Ovary (tissue), 3 donors: ENCODE data around the gene PRKG1.

Source experiments
- EP300 ChIP-seq: sonication (generic); formaldehyde crosslinking; IDR thresholded peaks from one replicate; pipeline ENCODE4 v1.6.1; 2017; ENCODE audit warnings: antibody characterized with exemption
- POLR2A ChIP-seq: fragments of 450-650 bp; IDR thresholded peaks from one replicate; pipeline ENCODE4 v1.6.1; 2017; ENCODE audit warnings: antibody characterized with exemption, mild to moderate bottlenecking, moderate library complexity
- TF ChIP-seq, protein P1 (sequence below), 3 donors: fragments of 450-650 bp in 2 of 3; fragments of 200-600 bp in 1 of 3; IDR thresholded peaks; one replicate each; pipeline versions ENCODE4 v1.5.1 to v1.8.0; 2016 to 2022; ENCODE audit warnings: antibody characterized with exemption in 3 of 3, mild to moderate bottlenecking in 1 of 3
- donor health status: DM: no; HTN: no; CAD: no.

GRCh38 chr10:51691135-51691534 is 616.8 kb downstream of the PRKG1 start:
- TF ChIP-seq POLR2A (no peak), EP300 (no peak)
- TF ChIP-seq, protein P1, sequence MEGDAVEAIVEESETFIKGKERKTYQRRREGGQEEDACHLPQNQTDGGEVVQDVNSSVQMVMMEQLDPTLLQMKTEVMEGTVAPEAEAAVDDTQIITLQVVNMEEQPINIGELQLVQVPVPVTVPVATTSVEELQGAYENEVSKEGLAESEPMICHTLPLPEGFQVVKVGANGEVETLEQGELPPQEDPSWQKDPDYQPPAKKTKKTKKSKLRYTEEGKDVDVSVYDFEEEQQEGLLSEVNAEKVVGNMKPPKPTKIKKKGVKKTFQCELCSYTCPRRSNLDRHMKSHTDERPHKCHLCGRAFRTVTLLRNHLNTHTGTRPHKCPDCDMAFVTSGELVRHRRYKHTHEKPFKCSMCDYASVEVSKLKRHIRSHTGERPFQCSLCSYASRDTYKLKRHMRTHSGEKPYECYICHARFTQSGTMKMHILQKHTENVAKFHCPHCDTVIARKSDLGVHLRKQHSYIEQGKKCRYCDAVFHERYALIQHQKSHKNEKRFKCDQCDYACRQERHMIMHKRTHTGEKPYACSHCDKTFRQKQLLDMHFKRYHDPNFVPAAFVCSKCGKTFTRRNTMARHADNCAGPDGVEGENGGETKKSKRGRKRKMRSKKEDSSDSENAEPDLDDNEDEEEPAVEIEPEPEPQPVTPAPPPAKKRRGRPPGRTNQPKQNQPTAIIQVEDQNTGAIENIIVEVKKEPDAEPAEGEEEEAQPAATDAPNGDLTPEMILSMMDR (IDR thresholded peaks at IDR 0.05): no peak
